WTC11 (cell line): Measurements from ENCODE around the gene ZNF786. TPM values are rescaled to one million over a fixed set of nuclear protein-coding genes. Genes with fewer than 3 reads are reported as not detected.

Experiments
- ATF1 ChIP-seq: sonication (generic); formaldehyde crosslinking; IDR thresholded peaks from 2 replicates; pipeline ENCODE4 v1.8.1; 2023; ENCODE audit warnings: mild to moderate bottlenecking, moderate library complexity, missing genetic modification reagents
- CBFB ChIP-seq: sonication (generic); formaldehyde crosslinking; IDR thresholded peaks from 2 replicates; pipeline ENCODE4 v1.8.1; 2022; ENCODE audit warnings: mild to moderate bottlenecking, low read depth, missing genetic modification reagents
- ELF4 ChIP-seq: sonication (generic); formaldehyde crosslinking; IDR thresholded peaks from 2 replicates; pipeline ENCODE4 v1.8.1; 2022; ENCODE audit warnings: low read depth, mild to moderate bottlenecking, moderate library complexity, missing genetic modification reagents
- FOXJ3 ChIP-seq: sonication (generic); formaldehyde crosslinking; IDR thresholded peaks from 2 replicates; pipeline ENCODE4 v1.9.0; 2021; ENCODE audit warnings: missing genetic modification reagents, mild to moderate bottlenecking, borderline replicate concordance
- GABPB1 ChIP-seq: sonication (generic); formaldehyde crosslinking; IDR thresholded peaks from 2 replicates; pipeline ENCODE4 v1.8.1; 2023; ENCODE audit warnings: mild to moderate bottlenecking, missing genetic modification reagents
- GRHL2 ChIP-seq: fragments of 250-450 bp; sonication (Bioruptor Pico); IDR thresholded peaks from 2 replicates; pipeline ENCODE4 v1.8.0; 2022; ENCODE audit warnings: mild to moderate bottlenecking, moderate library complexity; ENCODE audit not compliant: insufficient replicate concordance, severe bottlenecking
- HMGA2 ChIP-seq: fragments of 250-450 bp; sonication (Bioruptor Pico); IDR thresholded peaks from 2 replicates; pipeline ENCODE4 v1.4.0; 2021; ENCODE audit warnings: mild to moderate bottlenecking, moderate library complexity
- MXD4 ChIP-seq: fragments of 250-450 bp; sonication (Bioruptor Pico); IDR thresholded peaks from 2 replicates; pipeline ENCODE4 v1.8.0; 2021; ENCODE audit warnings: mild to moderate bottlenecking, moderate library complexity, borderline replicate concordance
- MYBL2 ChIP-seq: sonication (generic); formaldehyde crosslinking; IDR thresholded peaks from 2 replicates; pipeline ENCODE4 v1.8.1; 2023; ENCODE audit warnings: mild to moderate bottlenecking, moderate library complexity, missing genetic modification reagents
- NFYB ChIP-seq: sonication (generic); formaldehyde crosslinking; conservative IDR thresholded peaks from 2 replicates; pipeline ENCODE4 v1.8.0; 2022; ENCODE audit warnings: low read depth, missing genetic modification reagents
- OVOL2 ChIP-seq: fragments of 250-450 bp; sonication (Bioruptor Pico); IDR thresholded peaks from 2 replicates; pipeline ENCODE4 v1.9.0; 2021; ENCODE audit warnings: mild to moderate bottlenecking, borderline replicate concordance
- TCF7 ChIP-seq: sonication (generic); formaldehyde crosslinking; IDR thresholded peaks from 2 replicates; pipeline ENCODE4 v1.8.0; 2022; ENCODE audit warnings: mild to moderate bottlenecking, low read depth, missing genetic modification reagents, moderate library complexity
- TEAD4 ChIP-seq: sonication (generic); formaldehyde crosslinking; IDR thresholded peaks from 2 replicates; pipeline ENCODE4 v1.8.0; 2022; ENCODE audit warnings: mild to moderate bottlenecking, missing genetic modification reagents
- ZBTB21 ChIP-seq: sonication (generic); formaldehyde crosslinking; IDR thresholded peaks from 2 replicates; pipeline ENCODE4 v1.8.1; 2023; ENCODE audit warnings: mild to moderate bottlenecking, missing genetic modification reagents, borderline replicate concordance
- ZNF232 ChIP-seq: sonication (generic); formaldehyde crosslinking; IDR thresholded peaks from 2 replicates; pipeline ENCODE4 v1.8.0; 2022; ENCODE audit warnings: mild to moderate bottlenecking, missing genetic modification reagents
- ZNF317 ChIP-seq: sonication (generic); formaldehyde crosslinking; IDR thresholded peaks from 2 replicates; pipeline ENCODE4 v1.8.1; 2023; ENCODE audit warnings: low read depth, mild to moderate bottlenecking, moderate library complexity, missing genetic modification reagents, borderline replicate concordance
- total RNA-seq: library from RNA; stranded (reverse); gene quantifications from 3 replicates; pipeline ENCODE4 v1.2.3, GENCODE V29; 2021
- TF ChIP-seq, protein P1 (sequence below): sonication (generic); formaldehyde crosslinking; IDR thresholded peaks from 2 replicates; pipeline ENCODE4 v1.8.1; 2022; ENCODE audit warnings: low read depth, mild to moderate bottlenecking, moderate library complexity, missing genetic modification reagents, borderline replicate concordance
- TF ChIP-seq, protein P2 (sequence below): sonication (generic); formaldehyde crosslinking; IDR thresholded peaks from 2 replicates; pipeline ENCODE4 v1.8.1; 2022; ENCODE audit warnings: mild to moderate bottlenecking, moderate library complexity, missing genetic modification reagents
- TF ChIP-seq, protein P3 (sequence below): sonication (generic); formaldehyde crosslinking; IDR thresholded peaks from 2 replicates; pipeline ENCODE4 v1.8.1; 2023; ENCODE audit warnings: mild to moderate bottlenecking, missing genetic modification reagents, moderate library complexity
- TF ChIP-seq, protein P4 (sequence below): sonication (generic); formaldehyde crosslinking; IDR thresholded peaks from 2 replicates; pipeline ENCODE4 v1.8.1; 2022; ENCODE audit warnings: missing genetic modification reagents, borderline replicate concordance
- TF ChIP-seq, protein P5 (sequence below): sonication (generic); formaldehyde crosslinking; IDR thresholded peaks from 2 replicates; pipeline ENCODE4 v1.8.0; 2022; ENCODE audit warnings: missing genetic modification reagents
- TF ChIP-seq, protein P6 (sequence below): fragments of 250-450 bp; sonication (Bioruptor Pico); IDR thresholded peaks from 2 replicates; pipeline ENCODE4 v1.9.0; 2021; ENCODE audit warnings: moderate library complexity, mild to moderate bottlenecking, inconsistent platforms, borderline replicate concordance
- TF ChIP-seq, protein P7 (sequence below): sonication (generic); formaldehyde crosslinking; IDR thresholded peaks from 2 replicates; pipeline ENCODE4 v1.8.1; 2023; ENCODE audit warnings: mild to moderate bottlenecking, missing genetic modification reagents
- TF ChIP-seq, protein P8 (sequence below): sonication (generic); formaldehyde crosslinking; IDR thresholded peaks from 2 replicates; pipeline ENCODE4 v1.8.0; 2023; ENCODE audit warnings: missing genetic modification reagents

Gene ZNF786
- total RNA-seq, 1 experiment from 2014 or later = 11.4 TPM

DNA sequence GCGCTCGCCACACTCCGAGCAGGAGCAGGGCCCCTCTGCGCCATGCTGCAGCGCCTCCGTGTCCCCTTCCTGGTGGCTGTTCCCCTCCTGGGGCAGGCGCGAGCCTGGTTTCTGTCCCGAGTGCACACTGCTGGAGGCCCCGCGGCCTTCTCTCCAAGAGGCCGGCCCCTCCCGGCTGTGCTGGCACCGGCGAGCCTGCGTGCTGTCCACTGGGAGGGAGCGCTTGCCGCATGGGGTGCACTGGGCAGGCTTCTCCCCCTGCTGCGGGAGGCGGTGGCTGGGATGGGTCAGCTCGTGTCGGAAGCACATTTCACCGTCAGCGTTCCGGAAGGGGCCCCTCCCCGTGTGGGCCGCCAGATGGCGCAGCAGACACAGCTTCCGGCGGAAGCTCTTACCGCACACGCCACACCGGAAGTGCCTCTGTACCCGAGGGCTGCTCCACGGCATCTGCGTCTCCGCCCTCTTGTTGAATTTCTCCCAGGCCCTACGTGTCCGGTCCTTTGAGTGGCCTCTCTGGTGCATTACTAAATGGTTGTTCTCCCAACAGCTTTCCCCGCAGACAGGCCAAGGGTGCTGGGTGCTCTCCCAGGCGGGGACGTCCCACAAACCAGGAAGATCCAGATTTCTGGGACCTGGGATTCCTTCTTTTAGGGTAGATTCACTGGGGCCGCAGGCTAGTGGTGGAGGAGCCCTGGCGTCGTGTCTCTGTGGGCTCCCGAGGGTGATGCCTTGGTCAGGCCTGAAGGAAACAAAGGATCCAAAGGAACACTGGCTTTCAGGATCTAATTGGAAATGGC lies 18.7 kb downstream of the ZNF786 start (continued):
- TF ChIP-seq, protein P1, sequence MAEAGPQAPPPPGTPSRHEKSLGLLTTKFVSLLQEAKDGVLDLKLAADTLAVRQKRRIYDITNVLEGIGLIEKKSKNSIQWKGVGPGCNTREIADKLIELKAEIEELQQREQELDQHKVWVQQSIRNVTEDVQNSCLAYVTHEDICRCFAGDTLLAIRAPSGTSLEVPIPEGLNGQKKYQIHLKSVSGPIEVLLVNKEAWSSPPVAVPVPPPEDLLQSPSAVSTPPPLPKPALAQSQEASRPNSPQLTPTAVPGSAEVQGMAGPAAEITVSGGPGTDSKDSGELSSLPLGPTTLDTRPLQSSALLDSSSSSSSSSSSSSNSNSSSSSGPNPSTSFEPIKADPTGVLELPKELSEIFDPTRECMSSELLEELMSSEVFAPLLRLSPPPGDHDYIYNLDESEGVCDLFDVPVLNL (CRISPR knock-in tag) = no peak
- no peak; the same call in 1 of the 2 replicates for TF ChIP-seq ZBTB21 (CRISPR knock-in tag)
- no peak for TF ChIP-seq GRHL2 (CRISPR knock-in tag)
- TF ChIP-seq OVOL2 = no peak
- TF ChIP-seq ATF1 = no peak
- TF ChIP-seq TCF7 (CRISPR knock-in tag) = peak; percentile 49; the same call in 1 of the 2 replicates
- TF ChIP-seq, protein P2, sequence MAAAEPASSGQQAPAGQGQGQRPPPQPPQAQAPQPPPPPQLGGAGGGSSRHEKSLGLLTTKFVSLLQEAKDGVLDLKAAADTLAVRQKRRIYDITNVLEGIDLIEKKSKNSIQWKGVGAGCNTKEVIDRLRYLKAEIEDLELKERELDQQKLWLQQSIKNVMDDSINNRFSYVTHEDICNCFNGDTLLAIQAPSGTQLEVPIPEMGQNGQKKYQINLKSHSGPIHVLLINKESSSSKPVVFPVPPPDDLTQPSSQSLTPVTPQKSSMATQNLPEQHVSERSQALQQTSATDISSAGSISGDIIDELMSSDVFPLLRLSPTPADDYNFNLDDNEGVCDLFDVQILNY (CRISPR knock-in tag) = no peak
- TF ChIP-seq MYBL2 (CRISPR knock-in tag) = no peak
- TF ChIP-seq, protein P3, sequence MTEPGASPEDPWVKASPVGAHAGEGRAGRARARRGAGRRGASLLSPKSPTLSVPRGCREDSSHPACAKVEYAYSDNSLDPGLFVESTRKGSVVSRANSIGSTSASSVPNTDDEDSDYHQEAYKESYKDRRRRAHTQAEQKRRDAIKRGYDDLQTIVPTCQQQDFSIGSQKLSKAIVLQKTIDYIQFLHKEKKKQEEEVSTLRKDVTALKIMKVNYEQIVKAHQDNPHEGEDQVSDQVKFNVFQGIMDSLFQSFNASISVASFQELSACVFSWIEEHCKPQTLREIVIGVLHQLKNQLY = no peak
- TF ChIP-seq TEAD4 (CRISPR knock-in tag) = no peak
- TF ChIP-seq, protein P4, sequence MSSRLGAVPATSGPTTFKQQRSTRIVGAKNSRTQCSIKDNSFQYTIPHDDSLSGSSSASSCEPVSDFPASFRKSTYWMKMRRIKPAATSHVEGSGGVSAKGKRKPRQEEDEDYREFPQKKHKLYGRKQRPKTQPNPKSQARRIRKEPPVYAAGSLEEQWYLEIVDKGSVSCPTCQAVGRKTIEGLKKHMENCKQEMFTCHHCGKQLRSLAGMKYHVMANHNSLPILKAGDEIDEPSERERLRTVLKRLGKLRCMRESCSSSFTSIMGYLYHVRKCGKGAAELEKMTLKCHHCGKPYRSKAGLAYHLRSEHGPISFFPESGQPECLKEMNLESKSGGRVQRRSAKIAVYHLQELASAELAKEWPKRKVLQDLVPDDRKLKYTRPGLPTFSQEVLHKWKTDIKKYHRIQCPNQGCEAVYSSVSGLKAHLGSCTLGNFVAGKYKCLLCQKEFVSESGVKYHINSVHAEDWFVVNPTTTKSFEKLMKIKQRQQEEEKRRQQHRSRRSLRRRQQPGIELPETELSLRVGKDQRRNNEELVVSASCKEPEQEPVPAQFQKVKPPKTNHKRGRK = no peak
- TF ChIP-seq MXD4 (CRISPR knock-in tag) = no peak
- no peak for TF ChIP-seq ZNF317 (CRISPR knock-in tag)
- 0 out of 2 replicates have a peak, but pooled peaks have one; percentile 45 for TF ChIP-seq CBFB (CRISPR knock-in tag)
- no peak for TF ChIP-seq FOXJ3 (CRISPR knock-in tag)
- TF ChIP-seq ZNF232 (CRISPR knock-in tag) = peak; percentile 65; the same call in 1 of the 2 replicates
- TF ChIP-seq, protein P5, sequence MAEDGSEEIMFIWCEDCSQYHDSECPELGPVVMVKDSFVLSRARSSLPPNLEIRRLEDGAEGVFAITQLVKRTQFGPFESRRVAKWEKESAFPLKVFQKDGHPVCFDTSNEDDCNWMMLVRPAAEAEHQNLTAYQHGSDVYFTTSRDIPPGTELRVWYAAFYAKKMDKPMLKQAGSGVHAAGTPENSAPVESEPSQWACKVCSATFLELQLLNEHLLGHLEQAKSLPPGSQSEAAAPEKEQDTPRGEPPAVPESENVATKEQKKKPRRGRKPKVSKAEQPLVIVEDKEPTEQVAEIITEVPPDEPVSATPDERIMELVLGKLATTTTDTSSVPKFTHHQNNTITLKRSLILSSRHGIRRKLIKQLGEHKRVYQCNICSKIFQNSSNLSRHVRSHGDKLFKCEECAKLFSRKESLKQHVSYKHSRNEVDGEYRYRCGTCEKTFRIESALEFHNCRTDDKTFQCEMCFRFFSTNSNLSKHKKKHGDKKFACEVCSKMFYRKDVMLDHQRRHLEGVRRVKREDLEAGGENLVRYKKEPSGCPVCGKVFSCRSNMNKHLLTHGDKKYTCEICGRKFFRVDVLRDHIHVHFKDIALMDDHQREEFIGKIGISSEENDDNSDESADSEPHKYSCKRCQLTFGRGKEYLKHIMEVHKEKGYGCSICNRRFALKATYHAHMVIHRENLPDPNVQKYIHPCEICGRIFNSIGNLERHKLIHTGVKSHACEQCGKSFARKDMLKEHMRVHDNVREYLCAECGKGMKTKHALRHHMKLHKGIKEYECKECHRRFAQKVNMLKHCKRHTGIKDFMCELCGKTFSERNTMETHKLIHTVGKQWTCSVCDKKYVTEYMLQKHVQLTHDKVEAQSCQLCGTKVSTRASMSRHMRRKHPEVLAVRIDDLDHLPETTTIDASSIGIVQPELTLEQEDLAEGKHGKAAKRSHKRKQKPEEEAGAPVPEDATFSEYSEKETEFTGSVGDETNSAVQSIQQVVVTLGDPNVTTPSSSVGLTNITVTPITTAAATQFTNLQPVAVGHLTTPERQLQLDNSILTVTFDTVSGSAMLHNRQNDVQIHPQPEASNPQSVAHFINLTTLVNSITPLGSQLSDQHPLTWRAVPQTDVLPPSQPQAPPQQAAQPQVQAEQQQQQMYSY (CRISPR knock-in tag) = no peak
- TF ChIP-seq, protein P6, sequence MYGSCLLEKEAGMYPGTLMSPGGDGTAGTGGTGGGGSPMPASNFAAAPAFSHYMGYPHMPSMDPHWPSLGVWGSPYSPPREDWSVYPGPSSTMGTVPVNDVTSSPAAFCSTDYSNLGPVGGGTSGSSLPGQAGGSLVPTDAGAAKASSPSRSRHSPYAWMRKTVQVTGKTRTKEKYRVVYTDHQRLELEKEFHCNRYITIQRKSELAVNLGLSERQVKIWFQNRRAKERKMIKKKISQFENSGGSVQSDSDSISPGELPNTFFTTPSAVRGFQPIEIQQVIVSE (CRISPR knock-in tag) = no peak
- TF ChIP-seq NFYB (CRISPR knock-in tag) = no peak
- no peak for TF ChIP-seq HMGA2 (CRISPR knock-in tag)
- TF ChIP-seq GABPB1 (CRISPR knock-in tag) = peak; percentile 38; the same call in 1 of the 2 replicates
- no peak for TF ChIP-seq ELF4 (CRISPR knock-in tag)
- TF ChIP-seq, protein P7, sequence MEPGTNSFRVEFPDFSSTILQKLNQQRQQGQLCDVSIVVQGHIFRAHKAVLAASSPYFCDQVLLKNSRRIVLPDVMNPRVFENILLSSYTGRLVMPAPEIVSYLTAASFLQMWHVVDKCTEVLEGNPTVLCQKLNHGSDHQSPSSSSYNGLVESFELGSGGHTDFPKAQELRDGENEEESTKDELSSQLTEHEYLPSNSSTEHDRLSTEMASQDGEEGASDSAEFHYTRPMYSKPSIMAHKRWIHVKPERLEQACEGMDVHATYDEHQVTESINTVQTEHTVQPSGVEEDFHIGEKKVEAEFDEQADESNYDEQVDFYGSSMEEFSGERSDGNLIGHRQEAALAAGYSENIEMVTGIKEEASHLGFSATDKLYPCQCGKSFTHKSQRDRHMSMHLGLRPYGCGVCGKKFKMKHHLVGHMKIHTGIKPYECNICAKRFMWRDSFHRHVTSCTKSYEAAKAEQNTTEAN (CRISPR knock-in tag) = peak; percentile 48; the same call in 1 of the 2 replicates
- TF ChIP-seq, protein P8, sequence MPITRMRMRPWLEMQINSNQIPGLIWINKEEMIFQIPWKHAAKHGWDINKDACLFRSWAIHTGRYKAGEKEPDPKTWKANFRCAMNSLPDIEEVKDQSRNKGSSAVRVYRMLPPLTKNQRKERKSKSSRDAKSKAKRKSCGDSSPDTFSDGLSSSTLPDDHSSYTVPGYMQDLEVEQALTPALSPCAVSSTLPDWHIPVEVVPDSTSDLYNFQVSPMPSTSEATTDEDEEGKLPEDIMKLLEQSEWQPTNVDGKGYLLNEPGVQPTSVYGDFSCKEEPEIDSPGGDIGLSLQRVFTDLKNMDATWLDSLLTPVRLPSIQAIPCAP = no peak
